PC-9 (cell line): ENCODE measurements around the gene HENMT1. TPM values are rescaled to one million over a fixed set of nuclear protein-coding genes. Genes with fewer than 3 reads are reported as not detected.
A peak's percentile ranks its signal among the peaks of the same experiment; 100 is the strongest.

Experiments
- BruUV-seq: library from RNA; stranded (reverse); fragments of 400-500 nt; replicated peaks from 2 replicates; lab custom pipeline; 2021; lab: Mats Ljungman, UMichigan
- CTCF ChIA-PET: fragments of 300-600 bp; sonication (Branson Sonifier 250); formaldehyde crosslinking; loops from one replicate; lab custom pipeline; 2022; ENCODE audit warnings: antibody characterized with exemption; lab: Charles Lee
- POLR2A ChIA-PET: fragments of 300-600 bp; sonication (Branson Sonifier 250); formaldehyde crosslinking; loops from one replicate; lab custom pipeline; 2022; ENCODE audit warnings: antibody characterized with exemption; ENCODE audit not compliant: unreplicated experiment; lab: Charles Lee
- DNase-seq, 2 experiments: peaks; one replicate each; pipeline versions ENCODE4 v3.0.0 to v3.0.0-alpha.2; 2015 to 2022; ENCODE audit warnings: mixed read lengths in 1 of 2
- H2AFZ ChIP-seq: fragments of 200-600 bp; sonication (generic); 2 replicates; pipeline ENCODE4 v1.8.1; 2017; ENCODE audit warnings: antibody characterized with exemption
- H3F3A ChIP-seq: fragments of 200-600 bp; sonication (generic); 2 replicates; pipeline ENCODE4 v1.8.1; 2017; ENCODE audit warnings: antibody characterized with exemption, mild to moderate bottlenecking, low read depth; ENCODE audit not compliant: insufficient read depth
- H3K27ac ChIP-seq: fragments of 200-600 bp; sonication (generic); 2 replicates; pipeline ENCODE4 v1.6.1; 2016; ENCODE audit warnings: mixed run types
- H3K27me3 ChIP-seq: fragments of 200-600 bp; sonication (generic); 2 replicates; pipeline ENCODE4 v1.6.1; 2016; ENCODE audit warnings: low read depth, mixed run types; ENCODE audit not compliant: insufficient read depth
- H3K36me3 ChIP-seq: fragments of 200-600 bp; sonication (generic); 2 replicates; pipeline ENCODE4 v1.6.1; 2016; ENCODE audit warnings: low read depth, mixed run types
- H3K4me1 ChIP-seq: fragments of 200-600 bp; sonication (generic); replicated peaks from 2 replicates; pipeline ENCODE4 v1.6.1; 2016; ENCODE audit warnings: mixed run types; ENCODE audit not compliant: insufficient read depth
- H3K4me2 ChIP-seq: fragments of 200-600 bp; sonication (generic); 2 replicates; pipeline ENCODE4 v1.6.1; 2017; ENCODE audit warnings: mixed run types
- H3K4me3 ChIP-seq: fragments of 200-600 bp; sonication (generic); 2 replicates; pipeline ENCODE4 v1.6.1; 2016; ENCODE audit warnings: mixed run types
- H3K79me2 ChIP-seq: fragments of 200-600 bp; sonication (generic); 2 replicates; pipeline ENCODE4 v1.6.1; 2017; ENCODE audit warnings: low read depth, mixed run types
- H3K9me2 ChIP-seq: fragments of 200-600 bp; sonication (generic); 2 replicates; pipeline ENCODE4 v1.8.1; 2017; ENCODE audit warnings: mild to moderate bottlenecking; ENCODE audit not compliant: insufficient read depth
- H3K9me3 ChIP-seq: fragments of 200-600 bp; sonication (generic); 2 replicates; pipeline ENCODE4 v1.8.1; 2016; ENCODE audit warnings: low read depth; ENCODE audit not compliant: insufficient read depth
- H4K20me1 ChIP-seq: fragments of 200-600 bp; sonication (generic); 2 replicates; pipeline ENCODE4 v1.8.1; 2017; ENCODE audit not compliant: insufficient read depth
- CTCF ChIP-seq: fragments of 200-600 bp; sonication (generic); conservative IDR thresholded peaks from 2 replicates; pipeline ENCODE4 v1.6.1; 2017; ENCODE audit warnings: mixed run types, antibody characterized with exemption, mild to moderate bottlenecking, moderate library complexity
- EZH2 ChIP-seq: fragments of 200-600 bp; sonication (generic); IDR thresholded peaks from 2 replicates; pipeline ENCODE4 v1.8.0; 2017; ENCODE audit warnings: antibody characterized with exemption, low read depth
- intact Hi-C: fragments of 100-400 bp; cut with micrococcal nuclease; formaldehyde crosslinking; loops from one replicate; pipeline ENCODE4 v1.10.0; 2022; ENCODE audit not compliant: unreplicated experiment
- total RNA-seq: library from RNA; stranded (reverse); gene quantifications from 2 replicates; pipeline ENCODE4 v1.2.3, GENCODE V29; 2021

Gene HENMT1
- total RNA-seq, 1 experiment from 2014 or later: 17.9 TPM

- H3K36me3 ChIP-seq: peaks cover 50% of the 10 kb centered on the region
- intact Hi-C loops: no loop called here
- H3K79me2 ChIP-seq: peaks cover 17% of the 10 kb centered on the region
- peaks cover 34% of the 10 kb centered on the region for H4K20me1 ChIP-seq
- no peaks in the 10 kb centered on the region for H3K27me3 ChIP-seq
- H3K4me2 ChIP-seq: no peak overlapping the region
- H2AFZ ChIP-seq: no peak overlapping the region
- H3K4me1 ChIP-seq: peaks cover 15% of the 10 kb centered on the region
- peaks cover 77% of the 10 kb centered on the region for H3F3A ChIP-seq
- TF ChIP-seq EZH2: no peak
- H3K9me3 ChIP-seq: no peaks in the 10 kb centered on the region
- ChIA-PET POLR2A (no interaction called here), CTCF (no interaction called here)
- H3K27ac ChIP-seq: no peak overlapping the region
- BruUV-seq: no TSS peak
- H3K4me3 ChIP-seq: no peak overlapping the region
- DNase-seq: no peak
- H3K9me2 ChIP-seq: no peaks in the 10 kb centered on the region
Observed at GRCh38 chr1:108701176-108701849, 40.4 kb upstream of the HENMT1 start.

GRCh38 chr1:108699375-108700332 lies 38.8 kb upstream of the HENMT1 start:
- no peak overlapping the region for H3K27ac ChIP-seq
- POLR2A ChIA-PET: no interaction called here
- no peak overlapping the region for H3K4me2 ChIP-seq
- CTCF ChIA-PET: no interaction called here
- peaks cover 83% of the 10 kb centered on the region for H3F3A ChIP-seq
- H3K4me3 ChIP-seq: no peak overlapping the region
- BruUV-seq: TSS peak; percentile 16
- no peak for DNase-seq
- H2AFZ ChIP-seq: no peak overlapping the region
- peaks cover 34% of the 10 kb centered on the region for H3K79me2 ChIP-seq
- no peaks in the 10 kb centered on the region for H3K9me3 ChIP-seq
- peaks cover 67% of the 10 kb centered on the region for H3K36me3 ChIP-seq
- intact Hi-C loops: loop anchor here (10.0 kb wide), 1 partner anchor 195 kb away; no protein-coding TSS in a partner anchor
- TF ChIP-seq CTCF (no peak), EZH2 (no peak)
- H3K9me2 ChIP-seq: no peaks in the 10 kb centered on the region
- peaks cover 50% of the 10 kb centered on the region for H4K20me1 ChIP-seq
- H3K4me1 ChIP-seq: peaks cover 21% of the 10 kb centered on the region
- no peaks in the 10 kb centered on the region for H3K27me3 ChIP-seq

- Histone ChIP-seq H3K79me2 (peaks cover 73% of the 10 kb centered on the region), H3K9me3 (no peaks in the 10 kb centered on the region), H3K4me1 (peaks cover 25% of the 10 kb centered on the region), H4K20me1 (peaks cover 61% of the 10 kb centered on the region), H2AFZ (no peak overlapping the region), H3K27me3 (no peaks in the 10 kb centered on the region), H3K36me3 (peaks cover 70% of the 10 kb centered on the region), H3K27ac (no peak overlapping the region), H3K4me3 (peak overlapping the region; percentile 93; the same call in 1 of the 2 replicates), H3K4me2 (peak overlapping the region; percentile 86), H3K9me2 (no peaks in the 10 kb centered on the region), H3F3A (peaks cover 57% of the 10 kb centered on the region)
- CTCF ChIA-PET: no interaction called here
- intact Hi-C loops: loop anchor here (10.0 kb wide), 1 partner anchor 199 kb away; no protein-coding TSS in a partner anchor
- no peak for TF ChIP-seq CTCF
- no peak for TF ChIP-seq EZH2
- POLR2A ChIA-PET: no interaction called here
- DNase-seq: no peak
- no TSS peak for BruUV-seq
Observed at GRCh38 chr1:108695535-108695934, 34.6 kb upstream of the HENMT1 start.
